ENCODE results near the gene RHBDD3.
A peak's percentile ranks its signal among the peaks of the same experiment; 100 is the strongest.

Gene RHBDD3

DNA sequence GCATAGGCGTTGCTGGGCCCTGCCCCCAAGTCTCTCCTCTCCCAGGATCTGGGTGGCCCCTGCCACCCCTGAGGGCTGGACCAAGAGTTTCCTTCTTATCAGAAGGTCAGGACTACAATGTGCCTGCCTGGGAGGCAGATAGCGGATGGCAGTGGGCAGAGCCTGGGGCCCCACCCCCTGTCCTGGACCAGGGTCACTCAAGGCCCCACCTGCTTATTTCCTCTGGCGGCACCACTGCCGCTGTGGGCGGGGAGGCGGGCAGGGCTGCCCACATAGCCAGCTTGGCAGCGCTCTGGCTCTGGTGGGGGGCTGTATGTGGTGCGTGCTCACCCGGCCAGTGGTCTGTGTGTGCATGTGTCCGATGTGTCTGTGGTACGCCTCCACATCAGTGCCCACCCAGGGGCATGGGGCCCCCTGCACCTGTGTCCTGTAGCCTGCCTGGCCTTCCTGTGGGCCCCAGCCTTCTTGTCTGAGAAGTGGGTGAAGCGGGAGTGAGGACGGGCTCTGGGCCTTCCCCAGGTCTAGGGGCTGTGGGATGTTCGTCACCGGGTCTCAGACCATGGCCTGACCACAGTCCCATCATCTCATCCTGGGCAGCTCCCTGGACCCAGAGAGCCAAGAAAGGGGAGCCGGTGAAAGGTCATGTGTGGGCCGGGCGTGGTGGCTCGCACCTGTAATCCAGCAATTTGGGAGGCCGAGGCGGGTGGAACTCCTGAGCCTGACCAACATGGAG lies 41.7 kb upstream of the RHBDD3 start:
- Mint-ChIP-seq H3K4me3 (peak overlapping the region in 1 of 2 donors; percentile 8), H3K9me3 (peaks cover 0 to 3% of the 10 kb centered on the region in 2 donors), H3K4me1 (peaks cover 32 to 71% of the 10 kb centered on the region in 2 donors), H3K27ac (no peak overlapping the region), H3K27me3 (peaks cover 50 to 75% of the 10 kb centered on the region in 2 donors), H3K36me3 (no peaks in the 10 kb centered on the region)
- ATAC-seq (replicated peaks) (no peak), DNase-seq (no peak)

DNA sequence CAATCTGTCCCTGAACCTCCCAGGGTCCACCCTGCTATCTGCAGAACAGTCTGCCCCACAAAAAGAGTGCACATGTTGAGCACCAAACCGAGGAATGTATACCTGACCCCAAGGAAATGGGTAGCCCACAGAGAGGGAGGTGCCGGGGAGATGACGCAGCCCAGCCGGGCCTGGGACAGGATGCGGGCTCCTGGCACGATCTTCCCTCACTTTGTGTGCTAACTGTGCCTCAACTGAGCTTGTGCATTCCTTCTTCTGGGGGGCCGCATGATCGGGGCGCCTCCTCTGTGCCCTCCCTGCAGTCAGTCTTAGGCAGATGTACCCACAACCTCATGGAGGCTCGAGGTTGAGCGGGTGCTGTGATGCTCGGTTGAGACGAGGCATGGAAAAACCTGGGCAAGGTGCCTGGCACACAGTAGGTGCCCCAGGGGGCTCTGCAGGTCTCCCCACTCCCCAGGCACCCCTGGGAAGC lies 41.0 kb upstream of the RHBDD3 start:
- Mint-ChIP-seq H3K27me3 (peaks cover 47 to 72% of the 10 kb centered on the region in 2 donors), H3K9me3 (peaks cover 0 to 3% of the 10 kb centered on the region in 2 donors), H3K4me3 (no peak overlapping the region), H3K27ac (no peak overlapping the region), H3K4me1 (peaks cover 25 to 70% of the 10 kb centered on the region in 2 donors), H3K36me3 (no peaks in the 10 kb centered on the region)
- ATAC-seq (replicated peaks), result no peak
- DNase-seq, result no peak

GRCh38 chr22:29308148-29308790 lies 40.5 kb upstream of the RHBDD3 start:
- Mint-ChIP-seq H3K9me3 (peaks cover 0 to 2% of the 10 kb centered on the region in 2 donors), H3K4me1 (peaks cover 25 to 70% of the 10 kb centered on the region in 2 donors), H3K36me3 (no peaks in the 10 kb centered on the region), H3K27me3 (peaks cover 41 to 66% of the 10 kb centered on the region in 2 donors), H3K27ac (no peak overlapping the region), H3K4me3 (peak overlapping the region in 1 of 2 donors; percentile 74)
- ATAC-seq (replicated peaks) (no peak), DNase-seq (no peak)

GRCh38 chr22:29307596-29308147 lies 39.9 kb upstream of the RHBDD3 start:
- H3K9me3 Mint-ChIP-seq, result no peaks in the 10 kb centered on the region
- ATAC-seq (replicated peaks), result no peak
- peaks cover 22 to 66% of the 10 kb centered on the region in 2 donors for H3K4me1 Mint-ChIP-seq
- H3K27me3 Mint-ChIP-seq, result peaks cover 36 to 60% of the 10 kb centered on the region in 2 donors
- DNase-seq, result no peak
- H3K36me3 Mint-ChIP-seq, result no peaks in the 10 kb centered on the region
- peak overlapping the region; percentile 74 to 76 for H3K4me3 Mint-ChIP-seq
- no peak overlapping the region for H3K27ac Mint-ChIP-seq

- DNase-seq, result no peak
- Mint-ChIP-seq H3K27ac (no peak overlapping the region), H3K4me1 (peaks cover 22 to 60% of the 10 kb centered on the region in 2 donors), H3K9me3 (no peaks in the 10 kb centered on the region), H3K27me3 (peaks cover 29 to 54% of the 10 kb centered on the region in 2 donors), H3K4me3 (peak overlapping the region; percentile 77 to 81), H3K36me3 (peaks cover 0 to 1% of the 10 kb centered on the region in 2 donors)
- ATAC-seq (replicated peaks), result no peak
Observed at GRCh38 chr22:29306835-29307595, 39.2 kb upstream of the RHBDD3 start.

DNA sequence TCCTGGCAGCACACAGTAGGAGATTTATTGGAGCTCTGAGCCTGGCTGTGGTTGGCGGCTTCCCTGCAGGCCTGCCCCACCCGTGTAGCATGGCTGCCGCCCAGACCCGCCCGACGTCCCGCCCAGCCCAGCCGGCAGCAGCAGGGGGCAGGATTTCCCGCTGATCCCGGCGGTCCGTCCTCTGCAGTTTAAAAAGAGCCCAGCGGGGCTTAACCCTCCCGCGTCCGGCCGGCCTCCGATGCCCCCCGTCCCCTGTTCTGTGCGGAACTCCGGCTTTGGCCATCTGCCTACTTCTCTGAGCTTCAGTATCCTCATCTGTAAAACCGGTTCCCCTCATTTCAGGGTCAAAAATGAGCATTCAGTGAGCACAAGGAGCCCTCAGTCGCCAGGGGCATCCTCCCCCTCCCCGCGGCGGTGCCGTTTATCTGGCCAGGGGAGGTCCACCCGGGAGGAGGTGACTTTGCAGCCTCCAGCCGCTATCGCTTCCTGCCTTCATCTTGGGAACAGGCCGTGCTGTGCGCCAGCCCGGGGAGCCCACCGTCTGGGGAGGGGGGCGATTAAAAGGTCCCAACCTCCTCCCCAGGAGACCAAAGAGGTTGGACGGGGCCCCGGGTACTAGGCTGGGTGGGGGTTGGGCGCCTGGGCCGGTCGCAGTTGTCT lies 38.5 kb upstream of the RHBDD3 start, which contains the start of gene GAS2L1:
TSS of gene GAS2L1 (plus strand) at position 476 of the 660 bp plus-strand sequence. CDS start 1,456 bp downstream, outside the sequence.
- ATAC-seq (replicated peaks) (peak; percentile 43 to 52), DNase-seq (no peak)
- peaks cover 27 to 51% of the 10 kb centered on the region in 2 donors for H3K27me3 Mint-ChIP-seq
- H3K36me3 Mint-ChIP-seq, result peaks cover 5 to 8% of the 10 kb centered on the region in 2 donors
- H3K27ac Mint-ChIP-seq, result no peak within 1 kb of the TSS
- H3K4me3 Mint-ChIP-seq, result peak within 1 kb of the TSS; percentile 77 to 81
- H3K9me3 Mint-ChIP-seq, result no peaks in the 10 kb centered on the region
- H3K4me1 Mint-ChIP-seq, result peaks cover 22 to 62% of the 10 kb centered on the region in 2 donors

DNA sequence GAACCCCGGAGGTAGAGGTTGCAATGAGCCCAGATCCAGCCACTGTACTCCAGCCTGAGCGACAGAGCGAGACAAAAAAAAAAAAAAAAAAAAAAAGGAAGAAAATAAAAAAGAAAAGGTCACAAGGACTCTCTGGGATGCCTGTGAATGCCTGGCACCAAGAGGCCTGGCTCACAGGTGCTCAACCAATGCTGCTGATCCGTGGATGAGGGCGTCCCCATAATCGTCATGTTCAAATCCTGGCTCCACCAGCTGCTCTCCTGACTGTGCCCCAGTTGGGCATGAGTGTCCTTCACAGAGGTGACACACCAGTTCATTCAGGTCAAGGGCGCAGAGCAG lies 38.0 kb upstream of the RHBDD3 start:
- ATAC-seq (replicated peaks) (peak in 1 of 2 donors; percentile 2), DNase-seq (no peak)
- H3K4me3 Mint-ChIP-seq, result peak overlapping the region; percentile 77 to 81
- no peak overlapping the region for H3K27ac Mint-ChIP-seq
- no peaks in the 10 kb centered on the region for H3K9me3 Mint-ChIP-seq
- H3K27me3 Mint-ChIP-seq, result peaks cover 27 to 51% of the 10 kb centered on the region in 2 donors
- peaks cover 19 to 60% of the 10 kb centered on the region in 2 donors for H3K4me1 Mint-ChIP-seq
- peaks cover 10 to 13% of the 10 kb centered on the region in 2 donors for H3K36me3 Mint-ChIP-seq

- H3K27me3 Mint-ChIP-seq, result peaks cover 27 to 34% of the 10 kb centered on the region in 2 donors
- ATAC-seq (replicated peaks) (no peak), DNase-seq (no peak)
- H3K4me1 Mint-ChIP-seq, result peaks cover 21 to 53% of the 10 kb centered on the region in 2 donors
- no peaks in the 10 kb centered on the region for H3K9me3 Mint-ChIP-seq
- peaks cover 32 to 38% of the 10 kb centered on the region in 2 donors for H3K36me3 Mint-ChIP-seq
- H3K27ac Mint-ChIP-seq, result no peak overlapping the region
- H3K4me3 Mint-ChIP-seq, result no peak overlapping the region
Observed at GRCh38 chr22:29302681-29303465, 35.1 kb upstream of the RHBDD3 start.

DNA sequence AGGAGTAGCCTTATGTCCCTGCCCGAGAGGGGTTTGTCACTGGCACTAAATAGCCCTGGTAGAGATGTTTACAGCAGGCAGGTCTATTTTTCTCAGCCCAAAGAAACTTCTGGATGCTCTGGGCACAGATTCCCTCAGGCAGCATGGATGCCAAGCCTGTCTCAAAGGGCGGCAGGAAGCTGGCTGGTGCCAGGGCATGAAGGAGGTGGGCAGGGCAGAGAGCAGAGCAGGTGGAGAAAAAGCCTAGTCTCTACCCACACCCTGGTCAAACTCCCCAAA lies 34.6 kb upstream of the RHBDD3 start:
- H3K27ac Mint-ChIP-seq, result no peak overlapping the region
- H3K9me3 Mint-ChIP-seq, result no peaks in the 10 kb centered on the region
- ATAC-seq (replicated peaks), result no peak

GRCh38 chr22:29301716-29302401 lies 34.1 kb upstream of the RHBDD3 start:
- peaks cover 38 to 48% of the 10 kb centered on the region in 2 donors for H3K36me3 Mint-ChIP-seq
- peaks cover 21 to 26% of the 10 kb centered on the region in 2 donors for H3K27me3 Mint-ChIP-seq
- peak overlapping the region; percentile 25 for H3K27ac Mint-ChIP-seq
- DNase-seq (no peak), ATAC-seq (replicated peaks) (no peak)
- H3K4me3 Mint-ChIP-seq, result no peak overlapping the region
- H3K4me1 Mint-ChIP-seq, result peaks cover 19 to 48% of the 10 kb centered on the region in 2 donors
- H3K9me3 Mint-ChIP-seq, result no peaks in the 10 kb centered on the region

More for the DNA sequence above, 34.6 kb upstream of the RHBDD3 start:
- H3K36me3 Mint-ChIP-seq, result peaks cover 38 to 43% of the 10 kb centered on the region in 2 donors
- H3K4me1 Mint-ChIP-seq, result peaks cover 20 to 49% of the 10 kb centered on the region in 2 donors
- peaks cover 22 to 28% of the 10 kb centered on the region in 2 donors for H3K27me3 Mint-ChIP-seq
- DNase-seq, result no peak
- no peak overlapping the region for H3K4me3 Mint-ChIP-seq

- peak; percentile 11 to 14 for ATAC-seq (replicated peaks)
- peak overlapping the region; percentile 25 for H3K27ac Mint-ChIP-seq
- peaks cover 15 to 41% of the 10 kb centered on the region in 2 donors for H3K4me1 Mint-ChIP-seq
- peak overlapping the region in 1 of 2 donors; percentile 4 for H3K4me3 Mint-ChIP-seq
- H3K36me3 Mint-ChIP-seq, result peaks cover 41 to 50% of the 10 kb centered on the region in 2 donors
- DNase-seq, result no peak
- H3K9me3 Mint-ChIP-seq, result no peaks in the 10 kb centered on the region
- H3K27me3 Mint-ChIP-seq, result peaks cover 16 to 19% of the 10 kb centered on the region in 2 donors
Observed at GRCh38 chr22:29300807-29301601, 33.2 kb upstream of the RHBDD3 start.

- peaks cover 44 to 54% of the 10 kb centered on the region in 2 donors for H3K36me3 Mint-ChIP-seq
- DNase-seq (no peak), ATAC-seq (replicated peaks) (no peak)
- H3K27ac Mint-ChIP-seq, result peak overlapping the region; percentile 11
- peaks cover 12 to 13% of the 10 kb centered on the region in 2 donors for H3K27me3 Mint-ChIP-seq
- H3K9me3 Mint-ChIP-seq, result no peaks in the 10 kb centered on the region
- H3K4me1 Mint-ChIP-seq, result peaks cover 15 to 36% of the 10 kb centered on the region in 2 donors
- no peak overlapping the region for H3K4me3 Mint-ChIP-seq
Observed at GRCh38 chr22:29300467-29300806, 32.7 kb upstream of the RHBDD3 start.

Data from stimulated activated naive B cell treated with anti-CD40 and anti-IgM and Interleukin-4, amounts not matched to agents 10 μg/mL and 1 μg/mL and 100 μg/mL, for 72 hours (primary cell).